HG03060 (cell line): ENCODE measurements around the gene ATP2B2.

Source experiments
- ATAC-seq: cut with Tn5 transposase; IDR thresholded peaks from one replicate; pipeline ENCODE4 v1.9.1; 2021; ENCODE audit warnings: low read depth, moderate number of reproducible peaks; ENCODE audit not compliant: unreplicated experiment

ATP2B2 gene

GRCh38 chr3:10473581-10474274 lies 31.7 kb downstream of the ATP2B2 start:
- ATAC-seq = no peak

GRCh38 chr3:10472877-10473440 lies 32.4 kb downstream of the ATP2B2 start:
- ATAC-seq = no peak

GRCh38 chr3:10471054-10471688 lies 34.2 kb downstream of the ATP2B2 start:
- no peak for ATAC-seq

- ATAC-seq = no peak
Measured at GRCh38 chr3:10470120-10471053, 35.0 kb downstream of the ATP2B2 start.

- no peak for ATAC-seq
Measured at GRCh38 chr3:10469441-10470119, 35.8 kb downstream of the ATP2B2 start.

GRCh38 chr3:10468613-10469354 lies 36.6 kb downstream of the ATP2B2 start:
- ATAC-seq = no peak

GRCh38 chr3:10467904-10468612 lies 37.3 kb downstream of the ATP2B2 start:
- no peak for ATAC-seq

GRCh38 chr3:10467204-10467603 lies 38.2 kb downstream of the ATP2B2 start:
- ATAC-seq = no peak

GRCh38 chr3:10466186-10466585 lies 39.2 kb downstream of the ATP2B2 start:
- ATAC-seq = no peak

- ATAC-seq = no peak
Measured at GRCh38 chr3:10465161-10465560, 40.2 kb downstream of the ATP2B2 start.

GRCh38 chr3:10463533-10464434 lies 41.6 kb downstream of the ATP2B2 start:
- ATAC-seq = no peak

- no peak for ATAC-seq
Measured at GRCh38 chr3:10462641-10463532, 42.5 kb downstream of the ATP2B2 start.

- no peak for ATAC-seq
Measured at GRCh38 chr3:10460951-10461545, 44.3 kb downstream of the ATP2B2 start.

- no peak for ATAC-seq
Measured at GRCh38 chr3:10459954-10460754, 45.2 kb downstream of the ATP2B2 start.

GRCh38 chr3:10457560-10457959 lies 47.8 kb downstream of the ATP2B2 start:
- no peak for ATAC-seq

GRCh38 chr3:10456981-10457380 lies 48.4 kb downstream of the ATP2B2 start:
- no peak for ATAC-seq
